ENCODE data around the gene FZD2. TPM values are rescaled to one million over a fixed set of nuclear protein-coding genes. Genes with fewer than 3 reads are reported as not detected.

Gene FZD2
- total and polyA plus RNA-seq, 2 of the 8 experiments (the other 6 are each of a cell fraction or from before 2014, with no cell fraction given) = 17.6 to 86.7 TPM

GRCh38 chr17:44556832-44557606 is at the start of gene FZD2 (continued):
- TF ChIP-seq RAD21 (IDR thresholded peaks at IDR 0.05 in 1 of 2, conservative IDR thresholded peaks at IDR 0.05 in 1 of 2; ENCODE audit: low read depth in 2 of 2, low read length in 2 of 2) (peak; percentile 14 to 19; a peak in 3 of 4 replicates), CHD1 (IDR thresholded peaks at IDR 0.05; ENCODE audit: low read depth, low read length) (no peak), JUND (IDR thresholded peaks at IDR 0.05; ENCODE audit: low read length) (no peak), RNF2 (IDR thresholded peaks at IDR 0.05; ENCODE audit: borderline replicate concordance, low read depth, low read length, missing control alignments, poor library complexity, severe bottlenecking) (no peak), ZNF274 (IDR thresholded peaks at IDR 0.05; ENCODE audit: borderline replicate concordance, extremely low read depth, low read length) (no peak), GTF2F1 (IDR thresholded peaks at IDR 0.05; ENCODE audit: borderline replicate concordance, low read depth, low read length) (no peak), SAP30 (IDR thresholded peaks at IDR 0.05; ENCODE audit: insufficient read depth, insufficient replicate concordance, low read length) (no peak), SIRT6 (IDR thresholded peaks at IDR 0.05; ENCODE audit: low read length) (no peak), TBP (IDR thresholded peaks at IDR 0.05; ENCODE audit: low read depth, low read length) (no peak), NANOG (IDR thresholded peaks at IDR 0.05; ENCODE audit: insufficient read depth, low read depth, low read length, poor library complexity, severe bottlenecking) (no peak), SUZ12 (IDR thresholded peaks at IDR 0.05; ENCODE audit: low read length) (no peak), PHF8 (conservative IDR thresholded peaks at IDR 0.05; ENCODE audit: low read depth, low read length) (0 out of 2 replicates have a peak, but pooled peaks have one; percentile 18), SP1 (IDR thresholded peaks at IDR 0.05; ENCODE audit: low read depth, low read length) (peak; percentile 70), EP300 (IDR thresholded peaks at IDR 0.05; ENCODE audit: borderline replicate concordance in 1 of 2, low read depth in 2 of 2, low read length in 2 of 2) (peak in 1 of 2 experiments; percentile 61; a peak in 1 of 3 replicates), CREB1 (IDR thresholded peaks at IDR 0.05) (peak; percentile 51), CEBPB (IDR thresholded peaks at IDR 0.05; ENCODE audit: low read depth, low read length) (no peak), CHD2 (IDR thresholded peaks at IDR 0.05; ENCODE audit: low read length) (no peak), KDM4A (IDR thresholded peaks at IDR 0.05; ENCODE audit: low read depth, low read length, severe bottlenecking) (no peak), TAF1 (IDR thresholded peaks at IDR 0.05; ENCODE audit: low read depth, low read length) (peak; percentile 50; the same call in 1 of the 2 replicates), KDM5A (IDR thresholded peaks at IDR 0.05; ENCODE audit: low read length) (no peak), ATF2 (IDR thresholded peaks at IDR 0.05; ENCODE audit: low read length) (peak; percentile 19; the same call in 1 of the 2 replicates)

Data from H1 (cell line).